Measurements from ENCODE around the gene GJA9. TPM values are rescaled to one million over a fixed set of nuclear protein-coding genes. Genes with fewer than 3 reads are reported as not detected.

GJA9 gene
- not detected in 2 replicates for total RNA-seq (2014; rRNA removed; shearing (Covaris generic))

DNA sequence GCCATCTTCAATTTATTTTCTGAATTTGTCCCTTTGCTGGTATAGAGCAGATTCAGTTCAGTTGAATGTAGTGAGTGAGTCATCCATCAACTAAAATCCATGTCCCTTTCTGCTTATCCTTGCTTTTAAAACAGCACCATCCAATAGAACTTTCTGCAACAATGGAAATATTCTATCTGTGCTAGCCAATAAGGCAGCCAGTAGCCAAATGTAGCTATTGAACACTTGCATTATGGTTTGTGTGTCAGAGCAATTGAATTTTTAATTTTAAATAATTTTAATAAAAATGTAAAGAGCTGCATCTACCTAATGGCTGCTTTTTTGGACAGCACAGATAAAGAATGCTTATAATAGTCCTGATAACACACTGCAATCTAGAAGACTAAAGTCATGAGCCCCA, at the start of gene GJA9:
GJA9 (minus strand) TSS at position 101 of the 400 bp plus-strand sequence. CDS start 5,489 bp downstream, outside the sequence.

DNA sequence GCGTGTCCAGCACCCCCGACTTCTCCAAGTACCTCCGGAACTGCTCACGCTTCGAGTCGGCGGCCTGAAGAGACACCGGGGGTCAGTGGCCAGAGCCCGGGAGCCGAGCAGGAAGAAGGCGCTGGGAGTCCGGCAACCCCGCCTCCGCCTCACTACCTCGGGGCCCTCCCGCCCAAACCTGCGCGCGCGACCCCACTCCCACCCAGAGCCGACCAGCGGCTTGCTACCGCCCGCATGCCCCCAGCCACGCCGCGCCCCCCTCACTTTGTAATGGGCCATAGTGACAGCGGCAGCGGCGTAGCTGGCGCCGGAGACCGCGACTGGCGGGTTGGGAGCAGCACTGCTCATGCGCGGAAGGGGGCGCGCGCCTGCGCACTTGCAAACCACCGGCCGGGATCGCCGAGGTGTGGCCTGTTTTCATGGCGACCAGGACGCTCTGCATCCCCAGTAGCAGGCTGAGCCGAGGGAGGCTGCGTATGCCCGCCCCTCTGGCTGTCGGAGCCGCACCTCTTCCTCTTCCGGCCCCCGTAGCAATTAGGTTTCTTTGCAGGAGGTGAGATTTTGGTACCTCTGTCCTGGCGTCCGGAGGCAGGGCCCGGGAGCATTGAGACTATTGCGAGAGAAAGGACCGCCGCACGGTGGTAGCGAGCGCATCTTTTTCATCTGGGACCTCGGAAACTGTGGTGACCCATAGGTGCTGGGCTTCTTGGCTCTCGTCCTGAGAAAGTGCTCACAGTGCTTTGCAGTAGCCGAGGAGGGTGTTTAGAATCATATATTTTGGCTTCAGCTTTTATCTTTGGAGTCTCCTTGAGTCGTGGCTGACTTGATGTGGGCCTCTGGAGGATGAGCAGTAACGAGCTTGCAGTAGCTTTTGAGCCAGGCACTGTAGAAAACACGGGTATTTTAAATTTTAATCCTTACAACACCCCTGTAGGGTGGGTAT, 8.1 kb downstream of the GJA9 start, which contains the start of gene MYCBP:
MYCBP (minus strand) TSS at position 322 of the 943 bp plus-strand sequence; CDS start at position 279, 43 bp downstream.

GRCh38 chr1:38859561-38860453, 21.6 kb downstream of the GJA9 start, which contains the start of gene RRAGC:
RRAGC (minus strand) TSS chr1:38859772; CDS start chr1:38859646, 126 bp downstream.

Small RNAs within 50 kb of the gene (small RNA-seq; reads per million reads assigned to genes)
- not detected for gene GJA9-MYCBP
- not detected for gene RNU6-605P

Other genes starting within 250 kb of the GJA9 start
- gene RRAGC, start 21.8 kb downstream of the GJA9 start, total RNA-seq (2014; rRNA removed; shearing (Covaris generic)), result 5.2 TPM in 2 replicates
- 11.1 and 15.2 TPM in 2 replicates for gene MYCBP, start 8.2 kb downstream of the GJA9 start, total RNA-seq (2014; rRNA removed; shearing (Covaris generic))
- gene RHBDL2, start 60.2 kb upstream of the GJA9 start, total RNA-seq (2014; rRNA removed; shearing (Covaris generic)), result 0.42 and 0.87 TPM in 2 replicates
- gene AKIRIN1, start 109.7 kb upstream of the GJA9 start, total RNA-seq (2014; rRNA removed; shearing (Covaris generic)), result 36.5 and 44.9 TPM in 2 replicates
- 641 and 700 TPM in 2 replicates for gene NDUFS5, start 144.8 kb upstream of the GJA9 start, total RNA-seq (2014; rRNA removed; shearing (Covaris generic))